ENCODE results near the gene LRRC4B.
A peak's percentile ranks its signal among the peaks of the same experiment; 100 is the strongest.
"Not testable (repeated sequence)": the region's sequence is repeated elsewhere in the genome, so short reads cannot be mapped to it uniquely, and the experiment has no call there.

Gene LRRC4B

GRCh38 chr19:50477751-50478515, 90.3 kb downstream of the LRRC4B start:
- intact Hi-C loops (cut with DNase I), result loop anchor here (2.0 kb wide), 1 partner anchor 33 kb away; the partner anchor contains the start of gene JOSD2
- peak in 2 of 10 donors; percentile 41 to 62 for DNase-seq

DNA sequence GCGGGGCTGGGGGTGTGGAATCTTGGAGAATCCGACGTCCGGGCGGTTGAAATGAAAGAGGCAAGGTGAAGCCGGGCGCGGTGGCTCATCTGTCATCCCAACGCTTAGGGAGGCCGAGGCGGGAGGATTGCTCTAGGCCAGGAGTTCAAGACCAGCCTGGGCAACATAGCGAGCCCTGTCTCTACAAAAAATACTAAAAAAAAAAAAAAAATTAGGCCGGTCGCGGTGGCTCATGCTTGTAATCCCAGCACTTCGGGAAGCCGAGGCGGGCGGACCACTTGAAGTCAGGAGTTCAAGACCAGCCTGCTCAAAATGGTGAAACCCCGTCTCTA, 91.4 kb downstream of the LRRC4B start:
- no peak for DNase-seq
- intact Hi-C loops (cut with DNase I), result loop anchor here (2.0 kb wide), 1 partner anchor 34 kb away; the partner anchor contains the start of gene JOSD2

GRCh38 chr19:50476224-50476906, 91.9 kb downstream of the LRRC4B start, which contains the start of the genes EMC10 and GARIN5A:
Gene EMC10 (plus strand): TSS chr19:50476507. CDS start chr19:50476545, 38 bp downstream.
Gene GARIN5A (minus strand): TSS chr19:50476848. CDS start chr19:50476388, 460 bp downstream.
- intact Hi-C loops (cut with DNase I), result loop anchor here (2.0 kb wide), 1 partner anchor 34 kb away; the partner anchor contains the start of gene JOSD2
- peak; percentile 82 to 98 (median 86) for DNase-seq

DNA sequence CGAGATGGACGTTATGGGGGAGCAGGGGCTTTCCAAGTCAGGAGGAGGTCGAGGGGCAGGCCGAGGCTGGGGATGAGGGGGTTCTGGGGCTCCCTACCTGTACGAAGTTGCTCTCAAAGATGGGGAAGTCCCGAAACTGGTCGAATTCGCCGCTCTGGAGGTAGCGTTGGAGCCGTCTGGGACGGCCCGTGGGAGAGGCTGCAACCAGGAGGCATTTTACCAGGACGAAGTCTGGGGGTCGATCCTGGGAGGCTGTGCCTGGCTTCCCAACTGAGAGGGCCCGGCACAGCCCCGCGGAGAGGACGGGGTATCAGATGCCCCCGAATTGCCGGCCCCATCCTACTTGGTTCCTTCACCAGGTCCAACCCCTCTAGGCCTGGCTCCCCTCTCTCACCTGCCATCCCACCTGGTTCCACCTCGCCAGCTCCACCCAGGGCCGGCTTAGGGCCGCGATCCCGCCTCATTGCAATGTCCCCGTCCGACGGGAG, 92.5 kb downstream of the LRRC4B start:
- intact Hi-C loops (cut with DNase I), result loop anchor here (2.0 kb wide), 1 partner anchor 35 kb away; the partner anchor contains the start of gene JOSD2
- no peak for DNase-seq

GRCh38 chr19:50475101-50475568, 93.1 kb downstream of the LRRC4B start:
- peak in 3 of 10 donors; percentile 52 to 82 (median 78) for DNase-seq
- intact Hi-C loops (cut with DNase I), result no loop called here

- peak in 2 of 10 donors; percentile 9 to 17 for DNase-seq
- intact Hi-C loops (cut with DNase I), result not testable (repeated sequence)
Measured at GRCh38 chr19:50473336-50473735, 94.9 kb downstream of the LRRC4B start.

DNA sequence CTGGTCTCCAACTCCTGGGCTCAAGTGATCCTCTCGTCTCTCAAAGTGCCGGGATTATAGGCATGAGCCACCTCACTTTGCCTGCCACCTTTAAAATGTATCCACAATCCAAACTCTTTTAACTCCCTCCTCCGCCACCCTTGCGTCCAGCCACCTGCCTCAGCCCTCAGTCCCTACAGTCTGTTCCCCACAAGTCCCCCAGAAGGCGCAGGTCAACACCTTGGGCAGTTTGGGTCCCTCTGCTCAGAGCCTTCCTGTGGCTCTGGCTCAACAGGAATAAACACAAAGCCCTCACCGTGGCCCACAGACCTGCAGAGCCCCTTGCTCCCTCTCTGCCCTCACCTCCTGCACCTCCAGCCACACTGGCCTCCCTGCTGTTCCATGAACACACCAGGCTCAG, 99.4 kb downstream of the LRRC4B start:
- peak in 2 of 10 donors; percentile 27 to 32 for DNase-seq
- intact Hi-C loops (cut with DNase I), result no loop called here

- intact Hi-C loops (cut with DNase I), result no loop called here
- DNase-seq, result peak in 3 of 10 donors; percentile 32 to 59 (median 46)
Measured at GRCh38 chr19:50467566-50467965, 100.7 kb downstream of the LRRC4B start.

All from posterior cingulate gyrus (tissue), 11 donors.